HG03108 (cell line): ENCODE results near the gene SMIM10.
"Not testable (repeated sequence)": the region's sequence is repeated elsewhere in the genome, so short reads cannot be mapped to it uniquely, and the experiment has no call there.

Experiments
- ATAC-seq: cut with Tn5 transposase; IDR thresholded peaks from one replicate; pipeline ENCODE4 v1.9.1; 2021; ENCODE audit warnings: moderate library complexity; ENCODE audit not compliant: unreplicated experiment

SMIM10 gene

GRCh38 chrX:134990801-134991481 is at the start of gene SMIM10:
SMIM10 (plus strand) TSS chrX:134990991; CDS start chrX:134991096, 105 bp downstream.
- ATAC-seq = no peak

GRCh38 chrX:134946364-134946763 is 44.4 kb upstream of the SMIM10 start:
- not testable (repeated sequence) for ATAC-seq

- no peak for ATAC-seq
Observed at GRCh38 chrX:134948333-134949241, 42.2 kb upstream of the SMIM10 start.

GRCh38 chrX:134949271-134949670 is 41.5 kb upstream of the SMIM10 start:
- no peak for ATAC-seq

GRCh38 chrX:134957836-134958235 is 33.0 kb upstream of the SMIM10 start:
- no peak for ATAC-seq

GRCh38 chrX:134960366-134960765 is 30.4 kb upstream of the SMIM10 start:
- not testable (repeated sequence) for ATAC-seq

- ATAC-seq = no peak
Observed at GRCh38 chrX:134963041-134963440, 27.8 kb upstream of the SMIM10 start.

GRCh38 chrX:134969726-134970125 is 21.1 kb upstream of the SMIM10 start:
- no peak for ATAC-seq

GRCh38 chrX:134971926-134972325 is 18.9 kb upstream of the SMIM10 start:
- ATAC-seq = no peak

- ATAC-seq = no peak
Observed at GRCh38 chrX:134975516-134975915, 15.3 kb upstream of the SMIM10 start.

- ATAC-seq = no peak
Observed at GRCh38 chrX:134981910-134982309, 8.9 kb upstream of the SMIM10 start.

- no peak for ATAC-seq
Observed at GRCh38 chrX:134982748-134983147, 8.0 kb upstream of the SMIM10 start.

- no peak for ATAC-seq
Observed at GRCh38 chrX:134985479-134985878, 5.3 kb upstream of the SMIM10 start.

- no peak for ATAC-seq
Observed at GRCh38 chrX:134990475-134990800, 353 bp upstream of the SMIM10 start.

- ATAC-seq = no peak
Observed at GRCh38 chrX:134997646-134998045, 6.9 kb downstream of the SMIM10 start.

GRCh38 chrX:134998246-134998645 is 7.5 kb downstream of the SMIM10 start:
- ATAC-seq = no peak

GRCh38 chrX:134999469-134999868 is 8.7 kb downstream of the SMIM10 start:
- ATAC-seq = no peak

GRCh38 chrX:135000516-135000915 is 9.7 kb downstream of the SMIM10 start:
- no peak for ATAC-seq

- ATAC-seq = peak; percentile 94
Observed at GRCh38 chrX:135003876-135004623, 13.3 kb downstream of the SMIM10 start.

- ATAC-seq = no peak
Observed at GRCh38 chrX:135006187-135006586, 15.4 kb downstream of the SMIM10 start.

GRCh38 chrX:135009057-135009610 is 18.3 kb downstream of the SMIM10 start:
- no peak for ATAC-seq
